HepG2 (cell line): ENCODE measurements around the gene MAPK14. TPM values are rescaled to one million over a fixed set of nuclear protein-coding genes. Genes with fewer than 3 reads are reported as not detected.

Experiments used
- ATAC-seq: fragments of 200-7000 bp; cut with Tn5 transposase; 3 replicates; pipeline ENCODE4 v1.9.1; 2020; ENCODE audit warnings: mild to moderate bottlenecking, moderate library complexity
- BruUV-seq: library from RNA; stranded (reverse); fragments of 400-500 nt; replicated peaks from 2 replicates; lab custom pipeline; 2021; lab: Mats Ljungman, UMichigan
- CTCF ChIA-PET: fragments of 300-600 bp; formaldehyde crosslinking; extraction: SDS; loops from one replicate; lab custom pipeline; 2021; ENCODE audit warnings: low total read pairs, inconsistent platforms, low intra/inter-chr PET ratio; lab: Yijun Ruan, JAX
- POLR2A ChIA-PET: fragments of 350-600 bp; sonication (Branson Sonifier 250); formaldehyde crosslinking; loops from one replicate; lab custom pipeline; 2020; ENCODE audit warnings: antibody characterized with exemption, inconsistent platforms; lab: Yijun Ruan, JAX
- DNase-seq: peaks from one replicate; pipeline ENCODE4 v3.0.0-alpha.2; 2015; ENCODE audit warnings: low spot score
- FAIRE-seq: peaks from 3 replicates; lab custom pipeline; 2011; peaks lifted over from hg19 to GRCh38; lab: Jason Lieb, UNC
- H2AFZ ChIP-seq: one replicate; pipeline ENCODE4 v1.6.1; 2011; ENCODE audit warnings: low read length, inconsistent platforms
- H3K27ac ChIP-seq: fragments of 300-600 bp; 3 replicates; pipeline ENCODE4 v1.8.0; 2011; ENCODE audit warnings: mixed run types, mild to moderate bottlenecking, mixed read lengths, low read length, inconsistent platforms; ENCODE audit not compliant: insufficient read depth; ENCODE audit errors: extremely low read length
- H3K27me3 ChIP-seq, 2 experiments: fragments of 200-600 bp in 1 of 2; 2 replicates in 1 of 2; 3 replicates in 1 of 2; pipeline versions ENCODE4 v1.6.0 to v1.8.0; 2011; ENCODE audit warnings: low read length in 2 of 2, mild to moderate bottlenecking in 2 of 2, moderate library complexity in 2 of 2, inconsistent platforms in 1 of 2; ENCODE audit not compliant: insufficient read depth in 2 of 2, control insufficient read depth in 1 of 2
- H3K36me3 ChIP-seq, 2 experiments: fragments of 200-600 bp in 1 of 2; replicated peaks in 1 of 2; 2 replicates in 1 of 2; 3 replicates in 1 of 2; pipeline versions ENCODE4 v1.5.1 to v1.8.0; 2011; ENCODE audit warnings: low read length in 2 of 2, inconsistent platforms in 1 of 2; ENCODE audit not compliant: insufficient read depth in 2 of 2, control insufficient read depth in 1 of 2
- H3K4me1 ChIP-seq: 2 replicates; pipeline ENCODE4 v1.5.1; 2012; ENCODE audit warnings: low read length, inconsistent platforms; ENCODE audit not compliant: insufficient read depth
- H3K4me2 ChIP-seq: 2 replicates; pipeline ENCODE4 v1.6.0; 2011; ENCODE audit warnings: low read depth, low read length, inconsistent platforms
- H3K4me3 ChIP-seq, 3 experiments: fragments of 200-600 bp in 1 of 3; sonication (generic), shearing (Covaris generic) in 1 of 3; replicated peaks in 1 of 3; 2 replicates each; pipeline ENCODE4 v1.5.1; 2011 to 2016; ENCODE audit warnings: low read length in 3 of 3, inconsistent platforms in 2 of 3, low read depth in 2 of 3, mild to moderate bottlenecking in 2 of 3, control low read depth in 1 of 3, mixed read lengths in 1 of 3; ENCODE audit not compliant: insufficient read depth in 1 of 3
- H3K79me2 ChIP-seq: one replicate; pipeline ENCODE4 v1.6.1; 2011; ENCODE audit warnings: low read length, inconsistent platforms; ENCODE audit not compliant: insufficient read depth
- H3K9ac ChIP-seq: 2 replicates; pipeline ENCODE4 v1.6.0; 2011; ENCODE audit warnings: mild to moderate bottlenecking, low read depth, low read length, inconsistent platforms; ENCODE audit not compliant: insufficient read depth
- H3K9me3 ChIP-seq: 2 replicates; pipeline ENCODE4 v1.5.1; 2012; ENCODE audit warnings: mild to moderate bottlenecking, low read length
- H4K20me1 ChIP-seq: 2 replicates; pipeline ENCODE4 v1.6.0; 2011; ENCODE audit warnings: inconsistent platforms, mild to moderate bottlenecking, low read length, moderate library complexity; ENCODE audit not compliant: insufficient read depth
- AGO2 ChIP-seq: fragments of 200-400 bp; formaldehyde crosslinking; optimal IDR thresholded peaks from 2 replicates; pipeline ENCODE3; 2017; ENCODE audit warnings: mild to moderate bottlenecking, low read depth, low read length, moderate library complexity
- ATF1 ChIP-seq: IDR thresholded peaks from 2 replicates; pipeline ENCODE4 v1.6.1; 2016; ENCODE audit warnings: mild to moderate bottlenecking, control low read depth
- ATF2 ChIP-seq: sonication (generic); formaldehyde crosslinking; IDR thresholded peaks from 2 replicates; pipeline ENCODE4 v1.4.0; 2020; ENCODE audit warnings: missing genetic modification reagents
- CREB3 ChIP-seq: sonication (generic); formaldehyde crosslinking; IDR thresholded peaks from 2 replicates; pipeline ENCODE4 v1.5.0; 2020; ENCODE audit warnings: missing genetic modification reagents
- DNMT3B ChIP-seq: conservative IDR thresholded peaks from 2 replicates; pipeline ENCODE4 v1.6.1; 2016; ENCODE audit warnings: missing biosample characterization, control low read depth
- HMGA1 ChIP-seq: sonication (generic); formaldehyde crosslinking; conservative IDR thresholded peaks from 2 replicates; pipeline ENCODE4 v1.4.0; 2020; ENCODE audit warnings: missing genetic modification reagents
- KDM1A ChIP-seq: IDR thresholded peaks from 2 replicates; pipeline ENCODE4 v1.6.1; 2016; ENCODE audit warnings: missing compliant biosample characterization
- SSRP1 ChIP-seq: IDR thresholded peaks from 2 replicates; pipeline ENCODE4 v1.6.1; 2016; ENCODE audit warnings: control low read depth
- TERF1 ChIP-seq: sonication (generic); formaldehyde crosslinking; IDR thresholded peaks from 2 replicates; pipeline ENCODE4 v1.8.0; 2022; ENCODE audit warnings: mild to moderate bottlenecking, missing genetic modification reagents, moderate library complexity
- ZNF230 ChIP-seq: sonication (generic); formaldehyde crosslinking; IDR thresholded peaks from 2 replicates; pipeline ENCODE4 v1.4.0; 2020; ENCODE audit warnings: mild to moderate bottlenecking, missing genetic modification reagents
- ZNF589 ChIP-seq: sonication (generic); formaldehyde crosslinking; conservative IDR thresholded peaks from 2 replicates; pipeline ENCODE4 v1.8.0; 2022; ENCODE audit warnings: mild to moderate bottlenecking, moderate library complexity, missing genetic modification reagents
- WGBS: methylation state at CpG from one replicate; pipeline ENCODE4 v1.1.6; 2017; ENCODE audit warnings: low lambda C conversion rate; 5-methylcytosine and 5-hydroxymethylcytosine counted together
- in situ Hi-C: cut with HindIII; loops from 2 replicates; pipeline ENCODE4 v1.10.0; 2017; ENCODE audit warnings: low pct_unique_long_range_greater_than_20kb; ENCODE audit not compliant: extremely low pct_ligation_motif_present
- intact Hi-C: fragments of 100-400 bp; cut with micrococcal nuclease; formaldehyde crosslinking; loops from one replicate; pipeline ENCODE4 v1.10.0; 2022; ENCODE audit not compliant: unreplicated experiment
- polyA plus RNA-seq, 8 experiments: library from polyadenylated mRNA; depleted of rRNA in 3 of 8; stranded (reverse) in 7 of 8; unstranded in 1 of 8; fragments of >200 nt; fragmentation: Illumina TruSeq in 4 of 8; extraction: Trizol in 4 of 8; gene quantifications; 2 replicates each; pipeline versions ENCODE4 v1.2.1 to v1.2.3, GENCODE V29; 2011 to 2016; ENCODE audit warnings: low read depth in 4 of 8, missing spikeins in 1 of 8, mixed read lengths in 1 of 8; ENCODE audit not compliant: insufficient read depth in 1 of 8
- total RNA-seq, 5 experiments: library from RNA; depleted of rRNA; stranded (reverse); fragments of >200 nt; fragmentation: Illumina TruSeq; extraction: Trizol; gene quantifications; 2 replicates each; pipeline ENCODE4 v1.2.3, GENCODE V29; 2016; ENCODE audit warnings: low read depth in 1 of 5

The MAPK14 gene
- total and polyA plus RNA-seq, 2 of the 13 experiments (the other 11 are each of a cell fraction or from before 2014, with no cell fraction given): 66.3 to 67.3 TPM

- H3K4me1 ChIP-seq: peaks cover 69% of the 10 kb centered on the region
- FAIRE-seq (no peak), DNase-seq (no peak), ATAC-seq (no peak)
- intact Hi-C loops: no loop called here
- CTCF ChIA-PET: no interaction called here
- in situ Hi-C loops: loop anchor here (5.0 kb wide), 1 partner anchor 234 kb away; no protein-coding TSS in a partner anchor
- POLR2A ChIA-PET: interaction anchor here (1.3 to 2.1 kb wide), 5 partner anchors 12 to 69 kb away, joined by 3 to 22 read pairs (median 8); partner anchors contain the start of gene BRPF3
- H4K20me1 ChIP-seq: no peaks in the 10 kb centered on the region
- no peak overlapping the region for H2AFZ ChIP-seq
- H3K27me3 ChIP-seq: no peaks in the 10 kb centered on the region
- 0 out of 5 replicates have a peak, but pooled peaks cover 0 to 8% of the 10 kb centered on the region in 2 experiments for H3K36me3 ChIP-seq
- no peaks in the 10 kb centered on the region for H3K9me3 ChIP-seq
- WGBS: 63% methylated on average over 5 of the region's 5 CpGs
- peak overlapping the region; percentile 46 for H3K9ac ChIP-seq
- H3K79me2 ChIP-seq: no peaks in the 10 kb centered on the region
- H3K4me2 ChIP-seq: peak overlapping the region; percentile 68
- TF ChIP-seq HMGA1 (no peak), ATF1 (CRISPR knock-in tag) (no peak), CREB3 (CRISPR knock-in tag) (no peak), ZNF230 (CRISPR knock-in tag) (no peak), ATF2 (no peak), KDM1A (CRISPR knock-in tag) (0 out of 2 replicates have a peak, but pooled peaks have one; percentile 57), DNMT3B (CRISPR knock-in tag) (0 out of 2 replicates have a peak, but pooled peaks have one; percentile 12), AGO2 (no peak), ZNF589 (CRISPR knock-in tag) (peak; percentile 19; the same call in 1 of the 2 replicates), TERF1 (CRISPR knock-in tag) (no peak), SSRP1 (CRISPR knock-in tag) (no peak)
- H3K4me3 ChIP-seq: peak overlapping the region in 2 of 3 experiments; percentile 42 to 54; a peak in 4 of 6 replicates
- BruUV-seq: no TSS peak
- no peak overlapping the region for H3K27ac ChIP-seq
Measured at GRCh38 chr6:36128073-36128472, 100.5 kb downstream of the MAPK14 start.
